ENCODE data around the gene SPATA13.

Gene SPATA13

DNA sequence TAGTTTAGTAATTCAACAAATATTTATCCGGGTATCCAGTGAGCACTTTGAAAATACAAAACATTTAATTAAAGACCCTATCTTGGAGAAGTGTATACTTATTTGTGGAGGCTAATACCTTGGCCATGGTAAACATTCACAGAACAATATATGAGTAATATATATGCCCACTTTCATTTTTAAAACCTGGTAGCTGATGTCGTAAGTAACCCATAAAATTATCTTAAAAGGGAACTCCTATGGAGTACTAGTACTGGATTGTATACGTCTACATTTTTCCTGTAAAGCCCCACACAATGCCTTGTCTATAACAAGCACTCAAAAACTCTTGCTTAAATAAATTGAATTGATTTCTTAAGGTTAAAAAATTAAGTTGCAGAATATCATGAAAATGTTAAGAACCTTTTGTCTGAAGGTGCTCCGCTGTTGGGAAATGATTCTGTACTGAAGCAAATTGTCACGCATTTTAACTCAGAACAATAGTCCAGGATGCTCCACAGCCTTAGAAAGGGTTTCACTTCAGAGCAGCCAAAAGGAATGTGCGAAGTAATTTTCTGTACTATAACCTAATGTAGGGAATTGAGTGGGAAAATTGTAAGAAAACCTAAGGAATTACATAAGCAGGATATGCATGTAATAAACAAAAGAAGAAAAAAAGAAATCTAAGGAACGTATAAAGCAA lies 90.0 kb downstream of the SPATA13 start:
- TF ChIP-seq, protein P1, sequence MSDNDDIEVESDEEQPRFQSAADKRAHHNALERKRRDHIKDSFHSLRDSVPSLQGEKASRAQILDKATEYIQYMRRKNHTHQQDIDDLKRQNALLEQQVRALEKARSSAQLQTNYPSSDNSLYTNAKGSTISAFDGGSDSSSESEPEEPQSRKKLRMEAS (IDR thresholded peaks at IDR 0.05), result 0 out of 2 replicates have a peak, but pooled peaks have one; percentile 19
- TF ChIP-seq NFIC (IDR thresholded peaks at IDR 0.05), result no peak

GRCh38 chr13:24251525-24251924 lies 91.0 kb downstream of the SPATA13 start:
- TF ChIP-seq, protein P1 (IDR thresholded peaks at IDR 0.05), result no peak
- TF ChIP-seq TEAD4 (IDR thresholded peaks at IDR 0.05) (no peak), CREB1 (IDR thresholded peaks at IDR 0.05; ENCODE audit: low read depth) (no peak), NFIC (IDR thresholded peaks at IDR 0.05) (no peak), EP300 (IDR thresholded peaks at IDR 0.05; ENCODE audit: borderline replicate concordance) (no peak), RAD21 (IDR thresholded peaks at IDR 0.05; ENCODE audit: low read depth) (no peak), YY1 (IDR thresholded peaks at IDR 0.05; ENCODE audit: low read depth) (no peak), ZBTB7A (IDR thresholded peaks at IDR 0.05; ENCODE audit: low read depth) (no peak), EGR1 (IDR thresholded peaks at IDR 0.05) (no peak), TAF1 (IDR thresholded peaks at IDR 0.05; ENCODE audit: low read depth) (no peak), FOXM1 (IDR thresholded peaks at IDR 0.05; ENCODE audit: borderline replicate concordance, low read depth) (no peak), CEBPB (IDR thresholded peaks at IDR 0.05) (no peak), TCF12 (IDR thresholded peaks at IDR 0.05; ENCODE audit: low read depth) (no peak)
- TF ChIP-seq, protein P2, sequence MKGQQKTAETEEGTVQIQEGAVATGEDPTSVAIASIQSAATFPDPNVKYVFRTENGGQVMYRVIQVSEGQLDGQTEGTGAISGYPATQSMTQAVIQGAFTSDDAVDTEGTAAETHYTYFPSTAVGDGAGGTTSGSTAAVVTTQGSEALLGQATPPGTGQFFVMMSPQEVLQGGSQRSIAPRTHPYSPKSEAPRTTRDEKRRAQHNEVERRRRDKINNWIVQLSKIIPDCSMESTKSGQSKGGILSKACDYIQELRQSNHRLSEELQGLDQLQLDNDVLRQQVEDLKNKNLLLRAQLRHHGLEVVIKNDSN (IDR thresholded peaks at IDR 0.05), result no peak
- TF ChIP-seq, protein P3, sequence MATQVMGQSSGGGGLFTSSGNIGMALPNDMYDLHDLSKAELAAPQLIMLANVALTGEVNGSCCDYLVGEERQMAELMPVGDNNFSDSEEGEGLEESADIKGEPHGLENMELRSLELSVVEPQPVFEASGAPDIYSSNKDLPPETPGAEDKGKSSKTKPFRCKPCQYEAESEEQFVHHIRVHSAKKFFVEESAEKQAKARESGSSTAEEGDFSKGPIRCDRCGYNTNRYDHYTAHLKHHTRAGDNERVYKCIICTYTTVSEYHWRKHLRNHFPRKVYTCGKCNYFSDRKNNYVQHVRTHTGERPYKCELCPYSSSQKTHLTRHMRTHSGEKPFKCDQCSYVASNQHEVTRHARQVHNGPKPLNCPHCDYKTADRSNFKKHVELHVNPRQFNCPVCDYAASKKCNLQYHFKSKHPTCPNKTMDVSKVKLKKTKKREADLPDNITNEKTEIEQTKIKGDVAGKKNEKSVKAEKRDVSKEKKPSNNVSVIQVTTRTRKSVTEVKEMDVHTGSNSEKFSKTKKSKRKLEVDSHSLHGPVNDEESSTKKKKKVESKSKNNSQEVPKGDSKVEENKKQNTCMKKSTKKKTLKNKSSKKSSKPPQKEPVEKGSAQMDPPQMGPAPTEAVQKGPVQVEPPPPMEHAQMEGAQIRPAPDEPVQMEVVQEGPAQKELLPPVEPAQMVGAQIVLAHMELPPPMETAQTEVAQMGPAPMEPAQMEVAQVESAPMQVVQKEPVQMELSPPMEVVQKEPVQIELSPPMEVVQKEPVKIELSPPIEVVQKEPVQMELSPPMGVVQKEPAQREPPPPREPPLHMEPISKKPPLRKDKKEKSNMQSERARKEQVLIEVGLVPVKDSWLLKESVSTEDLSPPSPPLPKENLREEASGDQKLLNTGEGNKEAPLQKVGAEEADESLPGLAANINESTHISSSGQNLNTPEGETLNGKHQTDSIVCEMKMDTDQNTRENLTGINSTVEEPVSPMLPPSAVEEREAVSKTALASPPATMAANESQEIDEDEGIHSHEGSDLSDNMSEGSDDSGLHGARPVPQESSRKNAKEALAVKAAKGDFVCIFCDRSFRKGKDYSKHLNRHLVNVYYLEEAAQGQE (IDR thresholded peaks at IDR 0.05; ENCODE audit: low read depth), result no peak

DNA sequence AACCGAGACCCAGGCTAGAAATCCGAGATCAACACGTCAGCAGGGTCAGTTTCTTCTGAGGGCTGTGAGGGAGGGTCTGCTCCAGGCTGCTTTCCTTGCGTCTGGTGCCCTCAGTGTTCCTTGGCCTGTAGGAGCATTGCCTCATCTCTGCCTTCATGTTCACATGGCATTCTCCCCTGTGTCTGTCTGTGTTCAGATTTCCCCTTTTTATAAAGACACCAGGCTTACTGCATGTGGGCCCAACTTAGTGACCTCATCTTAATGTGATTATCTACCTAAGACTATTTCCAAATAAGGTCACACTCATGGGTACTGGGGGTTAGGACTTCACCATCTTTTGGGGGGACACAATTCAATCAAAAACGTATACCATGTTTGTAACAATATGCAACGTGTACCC lies 91.6 kb downstream of the SPATA13 start:
- TF ChIP-seq YY1 (IDR thresholded peaks at IDR 0.05; ENCODE audit: low read depth), result no peak
- TF ChIP-seq TEAD4 (IDR thresholded peaks at IDR 0.05), result no peak
- TF ChIP-seq CEBPB (IDR thresholded peaks at IDR 0.05), result no peak
- TF ChIP-seq, protein P2 (IDR thresholded peaks at IDR 0.05), result no peak
- no peak for TF ChIP-seq TCF12 (IDR thresholded peaks at IDR 0.05; ENCODE audit: low read depth)
- TF ChIP-seq, protein P3 (IDR thresholded peaks at IDR 0.05; ENCODE audit: low read depth), result no peak
- TF ChIP-seq CREB1 (IDR thresholded peaks at IDR 0.05; ENCODE audit: low read depth), result no peak

GRCh38 chr13:24253520-24254145 lies 93.1 kb downstream of the SPATA13 start:
- TF ChIP-seq CREB1 (IDR thresholded peaks at IDR 0.05; ENCODE audit: low read depth) (no peak), NFIC (IDR thresholded peaks at IDR 0.05) (no peak), TAF1 (IDR thresholded peaks at IDR 0.05; ENCODE audit: low read depth) (no peak), EP300 (IDR thresholded peaks at IDR 0.05; ENCODE audit: borderline replicate concordance) (no peak), CEBPB (IDR thresholded peaks at IDR 0.05) (no peak), FOXM1 (IDR thresholded peaks at IDR 0.05; ENCODE audit: borderline replicate concordance, low read depth) (no peak), ZBTB7A (IDR thresholded peaks at IDR 0.05; ENCODE audit: low read depth) (no peak), TCF12 (IDR thresholded peaks at IDR 0.05; ENCODE audit: low read depth) (no peak)
- TF ChIP-seq, protein P1 (IDR thresholded peaks at IDR 0.05), result no peak

GRCh38 chr13:24254146-24254841 lies 93.8 kb downstream of the SPATA13 start:
- TF ChIP-seq EP300 (IDR thresholded peaks at IDR 0.05; ENCODE audit: borderline replicate concordance) (no peak), NFIC (IDR thresholded peaks at IDR 0.05) (no peak), YY1 (IDR thresholded peaks at IDR 0.05; ENCODE audit: low read depth) (no peak)
- TF ChIP-seq, protein P3 (IDR thresholded peaks at IDR 0.05; ENCODE audit: low read depth), result no peak
